Measurements from ENCODE around the gene CXCL16.

CXCL16 gene

GRCh38 chr17:4748686-4749085 lies 9.0 kb upstream of the CXCL16 start:
- no peak for DNase-seq

DNA sequence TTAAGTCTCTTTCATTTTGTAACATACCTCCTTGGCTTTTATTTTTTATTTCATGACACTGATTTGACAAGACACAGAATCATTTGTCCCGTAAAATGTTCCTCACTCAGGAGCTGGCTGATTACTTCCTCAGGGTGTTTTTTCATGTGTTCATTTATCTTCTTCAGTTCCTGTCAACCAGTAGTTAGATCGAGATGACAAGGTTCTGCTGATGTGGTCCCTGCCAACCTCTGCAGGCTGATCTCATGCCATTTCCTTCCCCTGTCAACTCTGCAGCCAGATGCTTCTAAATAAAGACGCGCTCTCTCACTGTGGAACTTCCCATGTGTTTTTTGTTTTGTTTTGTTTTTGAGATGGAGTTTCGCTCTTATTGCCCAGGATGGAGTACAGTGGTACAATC lies 8.1 kb upstream of the CXCL16 start:
- DNase-seq, result no peak

GRCh38 chr17:4744999-4745969 lies 5.6 kb upstream of the CXCL16 start:
- no peak for DNase-seq

DNA sequence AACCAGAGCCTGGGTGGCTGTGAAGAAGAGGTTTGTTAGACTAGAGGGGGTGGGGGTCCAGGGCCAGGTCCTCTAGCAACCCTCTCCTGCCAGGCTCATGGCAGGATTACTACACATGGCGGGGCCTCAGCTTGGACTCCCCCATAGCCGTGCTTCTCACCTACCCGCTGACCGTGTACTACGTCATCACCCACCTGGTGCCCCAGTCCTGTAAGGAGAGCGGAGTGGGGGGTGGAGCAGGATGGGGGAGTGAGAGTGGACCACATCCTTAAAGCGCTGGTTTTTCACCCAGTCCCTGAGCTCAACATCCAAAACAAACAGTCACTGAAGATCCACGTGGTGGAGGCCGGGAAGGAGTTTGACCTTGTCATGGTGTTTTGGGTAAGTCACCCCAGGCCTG lies 4.2 kb upstream of the CXCL16 start:
- DNase-seq, result no peak

DNA sequence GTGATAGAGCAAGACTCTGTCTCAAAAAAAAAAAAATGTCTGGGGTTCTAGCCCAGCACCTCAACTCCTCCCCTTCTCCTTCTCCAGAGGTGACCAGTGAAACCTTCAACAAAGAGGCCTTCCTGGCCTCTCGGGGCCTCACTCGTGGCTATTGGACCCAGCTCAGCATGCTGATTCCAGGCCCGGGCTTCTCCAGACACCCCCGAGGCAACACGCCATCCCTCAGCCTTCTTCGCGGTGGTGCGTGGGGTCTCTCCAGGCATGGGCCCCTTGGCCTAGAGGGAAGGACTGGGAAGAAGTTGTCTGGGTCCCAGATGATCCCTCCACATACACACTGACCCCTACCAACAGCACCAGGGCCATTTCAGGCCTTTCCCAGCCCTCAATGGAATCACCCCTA lies 3.5 kb upstream of the CXCL16 start:
- no peak for DNase-seq

GRCh38 chr17:4742629-4743028 lies 2.9 kb upstream of the CXCL16 start:
- no peak for DNase-seq

DNA sequence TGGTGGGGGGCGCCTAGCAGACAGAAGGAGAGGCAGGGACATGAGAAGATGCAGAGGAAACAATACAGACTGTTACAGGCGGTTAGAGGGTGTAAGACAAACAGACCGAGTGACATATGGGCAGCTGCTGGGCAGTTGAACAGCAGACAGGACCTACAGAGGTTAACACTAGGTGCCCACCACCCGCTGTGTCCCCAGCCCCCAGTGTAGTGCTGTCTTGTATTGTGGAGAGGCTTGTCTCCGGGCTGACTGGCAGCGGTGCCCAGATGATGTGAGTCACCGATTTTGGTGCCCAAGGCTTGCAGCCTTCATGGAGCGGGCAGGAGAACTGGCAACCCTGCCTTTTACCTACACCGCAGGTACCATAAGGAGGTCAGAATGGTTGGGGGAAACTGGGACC lies 2.4 kb upstream of the CXCL16 start:
- no peak for DNase-seq

GRCh38 chr17:4741544-4741943 lies 1.8 kb upstream of the CXCL16 start:
- DNase-seq, result no peak

DNA sequence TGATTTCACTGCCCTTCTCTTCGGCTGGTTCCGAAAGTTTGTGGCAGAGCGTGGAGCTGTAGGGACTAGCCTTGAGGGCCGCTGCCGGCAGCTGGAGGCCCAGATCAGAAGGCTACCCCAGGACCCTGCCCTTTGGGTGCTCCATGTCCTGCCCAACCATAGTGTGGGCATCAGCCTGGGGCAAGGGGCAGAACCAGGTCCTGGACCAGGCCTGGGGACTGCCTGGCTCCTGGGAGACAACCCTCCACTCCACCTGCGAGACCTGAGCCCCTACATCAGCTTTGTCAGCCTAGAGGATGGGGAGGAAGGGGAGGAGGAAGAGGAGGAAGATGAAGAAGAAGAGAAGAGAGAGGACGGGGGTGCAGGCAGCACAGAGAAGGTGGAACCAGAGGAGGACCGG lies 856 bp upstream of the CXCL16 start:
- DNase-seq, result no peak

DNA sequence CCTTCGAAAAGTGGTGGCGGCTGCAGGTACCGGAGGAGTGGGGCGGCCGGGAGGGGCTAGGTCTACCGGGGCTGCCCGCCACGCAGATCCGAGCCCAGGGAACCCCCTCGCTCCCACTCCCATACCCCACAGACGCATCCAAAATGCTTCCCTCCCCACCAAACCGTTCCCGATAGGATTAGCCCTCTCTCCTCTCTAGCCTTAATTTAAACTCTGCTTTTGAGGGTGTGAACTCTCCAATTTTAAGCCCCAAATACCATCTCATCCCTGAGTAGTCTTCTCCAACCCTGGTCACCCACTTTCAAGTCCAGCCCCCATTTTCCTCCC lies 260 bp upstream of the CXCL16 start:
- DNase-seq, result no peak

DNA sequence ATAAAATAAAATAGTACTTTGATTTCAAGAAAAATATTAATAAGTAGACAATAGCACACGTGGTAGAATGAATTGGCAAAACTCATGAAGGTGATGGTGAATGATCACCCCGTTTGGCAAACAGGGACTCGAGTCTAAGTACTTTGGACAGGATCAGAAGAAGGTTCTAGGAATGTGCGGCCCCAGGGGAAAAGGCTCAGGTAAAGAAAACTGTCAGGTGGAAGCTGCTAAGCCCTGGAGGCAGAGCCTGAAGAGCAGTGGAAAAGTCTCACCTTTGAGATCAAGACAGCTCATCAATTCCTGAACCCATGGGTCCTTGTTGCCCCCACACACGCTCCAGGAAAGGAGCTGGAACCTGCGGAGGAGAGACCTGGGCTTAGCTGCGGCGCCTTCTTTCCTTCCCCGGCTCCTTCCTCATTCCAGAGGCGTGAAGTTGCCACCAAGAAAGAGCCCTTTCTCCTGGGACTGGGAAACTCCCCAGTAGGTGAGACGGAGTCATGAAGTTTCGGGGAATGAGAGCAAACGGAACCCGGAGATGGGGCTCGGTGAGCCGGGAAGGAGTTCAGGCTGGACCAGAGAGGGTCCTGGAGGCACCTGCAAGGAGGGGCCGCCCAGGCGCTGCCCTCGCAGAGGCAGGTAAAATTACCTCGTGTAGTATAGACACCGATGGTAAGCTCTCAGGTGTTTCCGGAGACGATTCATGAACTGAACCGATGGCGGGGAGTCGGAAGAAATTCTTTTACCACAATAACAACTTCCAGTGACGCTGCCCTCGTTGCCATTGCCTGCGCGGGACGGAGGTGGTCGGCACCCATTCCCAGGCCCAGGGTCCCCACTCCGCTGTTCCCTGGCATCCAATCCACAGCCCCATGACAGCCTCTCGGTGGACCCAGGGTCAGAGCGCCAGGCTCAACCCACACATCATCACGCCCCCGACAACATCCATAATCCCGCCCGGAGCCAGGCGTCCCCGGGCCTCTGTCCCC lies 1.3 kb downstream of the CXCL16 start:
- DNase-seq, result no peak

DNA sequence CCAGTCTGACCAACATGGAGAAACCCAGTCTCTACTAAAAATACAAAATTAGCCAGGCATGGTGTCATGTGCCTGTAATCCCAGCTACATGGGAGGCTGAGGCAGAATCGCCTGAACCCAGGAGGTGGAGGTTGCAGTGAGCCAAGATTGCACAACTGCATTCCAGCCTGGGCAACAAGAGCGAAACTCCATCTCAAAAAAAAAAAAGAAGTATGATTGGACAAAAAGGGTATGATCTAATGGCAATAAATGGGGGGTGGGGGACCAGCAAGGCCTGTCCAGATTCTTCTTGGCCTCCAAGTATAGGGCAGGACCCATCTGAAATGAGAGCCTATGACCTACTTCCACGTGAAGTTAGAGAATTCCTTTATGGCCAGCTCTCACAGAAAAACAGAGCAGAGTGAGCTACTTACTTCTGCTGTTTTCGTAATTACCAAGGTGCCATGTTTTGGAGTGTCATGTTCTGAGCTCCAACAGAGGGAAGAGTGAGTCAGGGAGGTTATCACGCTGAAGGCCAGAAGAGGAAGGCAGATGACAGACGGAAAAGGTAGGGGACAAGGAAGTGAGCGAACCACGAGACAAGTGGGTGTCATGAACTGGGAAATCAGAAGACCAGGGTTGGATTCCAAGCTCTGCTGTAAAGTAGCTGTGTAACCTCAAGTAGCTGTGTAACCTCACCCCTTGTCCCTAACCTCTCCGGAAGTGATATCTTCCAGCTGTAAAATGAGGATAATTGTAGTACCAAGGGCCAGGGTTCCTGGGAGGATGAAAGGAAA lies 3.7 kb downstream of the CXCL16 start:
- DNase-seq, result no peak

DNA sequence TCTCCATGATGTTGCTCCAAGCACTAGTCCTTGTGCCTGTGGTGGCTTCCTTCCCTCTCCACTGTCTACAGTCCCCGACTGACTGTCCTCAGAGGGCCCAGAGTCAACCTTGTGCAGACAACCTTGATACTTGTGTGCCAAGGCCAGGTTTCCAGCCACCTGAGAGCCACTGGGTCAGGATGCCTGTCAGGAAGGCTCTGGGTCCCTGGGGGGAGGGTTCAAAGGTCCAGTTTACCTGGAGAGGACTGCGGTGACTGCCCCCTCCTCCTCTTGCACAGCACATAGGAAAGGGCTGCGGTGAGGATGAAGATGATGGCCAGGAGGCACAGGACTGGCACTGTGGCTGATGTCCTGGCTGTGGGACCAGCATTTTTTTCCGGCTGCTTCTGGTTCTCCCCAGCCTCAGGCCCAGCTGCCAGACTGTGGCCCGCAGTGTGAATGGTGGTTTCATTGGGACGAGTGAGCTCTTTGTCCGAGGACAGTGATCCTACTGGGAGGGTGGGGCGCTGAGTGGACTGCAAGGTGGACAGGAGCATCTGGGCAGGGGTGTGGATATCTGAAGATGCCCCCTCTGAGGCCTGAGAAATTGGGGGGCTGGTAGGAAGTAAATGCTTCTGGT lies 4.8 kb downstream of the CXCL16 start:
- no peak for DNase-seq

GRCh38 chr17:4733073-4733531 lies 6.6 kb downstream of the CXCL16 start:
- DNase-seq, result no peak

GRCh38 chr17:4728124-4728523 lies 11.6 kb downstream of the CXCL16 start:
- no peak for DNase-seq

- DNase-seq, result no peak
Measured at GRCh38 chr17:4725646-4726310, 13.9 kb downstream of the CXCL16 start.

DNA sequence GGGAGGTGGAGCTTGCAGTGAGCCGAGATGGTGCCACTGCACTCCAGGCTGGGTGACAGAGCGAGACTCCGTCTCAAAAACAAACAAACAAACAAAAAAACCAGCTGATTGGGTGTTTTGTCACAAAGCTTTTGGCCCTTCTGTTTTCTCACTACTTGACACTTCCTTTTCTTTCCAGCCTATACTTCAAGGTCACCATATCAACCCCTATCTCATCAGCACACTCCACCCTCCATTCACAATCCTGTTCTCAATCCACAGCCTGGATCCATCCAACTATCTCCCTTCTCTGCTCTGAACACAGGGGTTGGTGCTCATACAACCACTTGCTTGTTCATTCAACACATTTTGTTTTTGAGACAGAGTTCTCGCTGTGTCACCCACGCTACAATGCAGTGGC lies 15.1 kb downstream of the CXCL16 start:
- no peak for DNase-seq

DNA sequence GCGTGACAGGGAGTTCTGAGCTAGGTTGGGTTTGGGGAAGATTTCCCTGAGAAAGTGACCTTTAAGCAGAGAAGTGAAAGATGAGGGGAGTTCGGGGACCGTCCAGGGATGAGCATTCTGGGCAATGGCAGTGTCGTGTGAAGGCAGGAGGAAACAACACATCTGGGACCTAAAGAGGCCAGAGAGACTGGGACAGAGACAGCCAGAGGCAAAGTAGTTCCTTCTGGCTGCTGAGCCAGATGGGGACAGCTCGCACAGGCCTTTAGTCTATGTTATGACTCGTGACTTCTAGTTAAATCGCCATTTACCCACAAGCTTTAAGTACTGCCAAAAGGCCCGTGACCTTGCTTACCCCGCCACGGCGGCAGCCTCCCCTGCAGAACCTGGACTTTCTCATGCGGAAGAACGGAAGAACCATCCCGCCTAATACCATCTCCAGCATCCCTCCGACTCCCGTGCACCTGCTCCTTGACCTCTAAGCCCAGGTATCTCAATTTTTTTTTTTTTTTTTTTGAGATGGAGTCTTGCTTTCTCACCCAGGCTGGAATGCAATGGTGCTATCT lies 17.0 kb downstream of the CXCL16 start:
- DNase-seq, result no peak

GRCh38 chr17:4721203-4722135 lies 18.3 kb downstream of the CXCL16 start:
- no peak for DNase-seq

GRCh38 chr17:4720787-4721186 lies 18.9 kb downstream of the CXCL16 start:
- no peak for DNase-seq
